GM18951 (cell line): ENCODE results near the gene SEMA3C.

Experiments used
- POLR2A ChIP-seq: IDR thresholded peaks from 4 replicates; pipeline ENCODE4 v1.6.1; 2011; ENCODE audit warnings: mild to moderate bottlenecking; ENCODE audit not compliant: insufficient read length, insufficient read depth; ENCODE audit errors: extremely low read depth
- in situ Hi-C: fragments of 300-500 bp; cut with MboI; formaldehyde crosslinking; loops from one replicate; pipeline ENCODE4 v1.12.0; 2022; ENCODE audit warnings: low sequenced_read_pairs, mixed read lengths, inconsistent platforms; ENCODE audit not compliant: unreplicated experiment

SEMA3C gene

GRCh38 chr7:80918909-80919721 lies at the start of gene SEMA3C:
TSS of gene SEMA3C (minus strand) at chr7:80919051. CDS start at chr7:80916781, 2,270 bp downstream.
- no peak for TF ChIP-seq POLR2A
- in situ Hi-C loops = no loop called here

GRCh38 chr7:80968606-80969005 lies 49.8 kb upstream of the SEMA3C start:
- in situ Hi-C loops = no loop called here
- no peak for TF ChIP-seq POLR2A

GRCh38 chr7:80967917-80968297 lies 49.1 kb upstream of the SEMA3C start:
- in situ Hi-C loops = no loop called here
- TF ChIP-seq POLR2A = no peak

- in situ Hi-C loops = no loop called here
- no peak for TF ChIP-seq POLR2A
These were observed 48.4 kb upstream of the SEMA3C start for GRCh38 chr7:80967071-80967916.

- TF ChIP-seq POLR2A = no peak
- in situ Hi-C loops = no loop called here
These were observed 41.5 kb upstream of the SEMA3C start for GRCh38 chr7:80960244-80960795.

- in situ Hi-C loops = no loop called here
- no peak for TF ChIP-seq POLR2A
These were observed 38.5 kb upstream of the SEMA3C start for GRCh38 chr7:80957226-80957777.

- in situ Hi-C loops = no loop called here
- TF ChIP-seq POLR2A = no peak
These were observed 35.3 kb upstream of the SEMA3C start for GRCh38 chr7:80954191-80954590.

GRCh38 chr7:80950550-80950967 lies 31.7 kb upstream of the SEMA3C start:
- in situ Hi-C loops = no loop called here
- TF ChIP-seq POLR2A = no peak

GRCh38 chr7:80949449-80949848 lies 30.6 kb upstream of the SEMA3C start:
- TF ChIP-seq POLR2A = no peak
- in situ Hi-C loops = no loop called here

- TF ChIP-seq POLR2A = no peak
- in situ Hi-C loops = no loop called here
These were observed 28.0 kb upstream of the SEMA3C start for GRCh38 chr7:80946858-80947257.

- TF ChIP-seq POLR2A = no peak
- in situ Hi-C loops = no loop called here
These were observed 27.1 kb upstream of the SEMA3C start for GRCh38 chr7:80945976-80946375.

GRCh38 chr7:80943342-80943741 lies 24.5 kb upstream of the SEMA3C start:
- no peak for TF ChIP-seq POLR2A
- in situ Hi-C loops = no loop called here

GRCh38 chr7:80942261-80943041 lies 23.6 kb upstream of the SEMA3C start:
- in situ Hi-C loops = no loop called here
- no peak for TF ChIP-seq POLR2A

GRCh38 chr7:80941208-80941758 lies 22.4 kb upstream of the SEMA3C start:
- in situ Hi-C loops = no loop called here
- TF ChIP-seq POLR2A = no peak
